Cardiac ventricle fibroblast (primary cell): ENCODE data around the gene OVCH1. TPM values are rescaled to one million over a fixed set of nuclear protein-coding genes. Genes with fewer than 3 reads are reported as not detected.

Source experiments
- total RNA-seq: library from RNA; depleted of rRNA; stranded (reverse); fragments of >200 nt; gene quantifications from 2 replicates; pipeline ENCODE4 v1.2.3, GENCODE V29; 2015

Gene OVCH1
- total RNA-seq = 0.06 and 0.20 TPM in 2 replicates

GRCh38 chr12:29497588-29497987 is at the start of gene OVCH1:
Gene OVCH1 (minus strand): TSS chr12:29497686. CDS start chr12:29497686, 0 bp downstream.

GRCh38 chr12:29380536-29381523 is 116.7 kb downstream of the OVCH1 start, which contains the start of gene ERGIC2:
Gene ERGIC2 (minus strand): TSS chr12:29381172. CDS start chr12:29371633, 9,539 bp downstream.

Other genes starting within 250 kb of the OVCH1 start
- gene ERGIC2, start 116.5 kb downstream of the OVCH1 start, total RNA-seq = 54.3 and 72.4 TPM in 2 replicates